ENCODE results near the gene ARFIP1. TPM values are rescaled to one million over a fixed set of nuclear protein-coding genes. Genes with fewer than 3 reads are reported as not detected.

The ARFIP1 gene
- polyA plus RNA-seq, 1 donor from 2014 or later, result 35.1 TPM

DNA sequence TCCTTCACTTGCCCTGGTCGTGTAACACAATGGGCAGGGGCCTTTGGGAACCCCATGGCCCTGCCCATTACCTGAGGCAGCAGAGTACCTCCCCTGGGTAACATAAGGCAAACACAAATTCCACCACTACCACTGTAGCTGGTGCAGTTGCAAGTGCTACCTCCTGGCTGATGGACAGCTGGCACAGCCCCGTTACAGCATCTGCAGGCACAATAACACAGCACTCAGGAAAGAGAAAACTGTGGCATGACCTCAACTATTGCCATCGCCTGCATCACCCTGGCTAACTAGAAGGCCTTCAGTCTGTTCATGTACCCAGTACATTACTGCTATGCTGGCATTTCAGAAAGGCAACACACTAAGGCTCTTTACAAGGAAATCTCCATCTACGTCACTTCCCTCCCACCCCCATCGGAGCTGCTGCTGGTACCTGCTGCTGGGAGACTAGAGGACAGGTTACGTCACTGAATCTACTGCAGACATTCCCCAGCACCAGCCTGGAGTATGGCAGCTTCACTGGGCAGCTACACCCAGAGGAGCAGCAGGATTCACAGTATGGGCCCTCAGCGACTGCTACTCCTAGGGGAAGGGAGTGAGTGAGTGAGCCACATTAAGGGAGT, 39.4 kb downstream of the ARFIP1 start:
- H3K79me2 ChIP-seq (replicated peaks; ENCODE audit: insufficient read depth, low read length), result no peaks in the 10 kb centered on the region
- no peaks in the 10 kb centered on the region for H3K9me3 ChIP-seq (ENCODE audit: low read length)
- no peak overlapping the region for H3K4me3 ChIP-seq (ENCODE audit: low read length)
- H3F3A ChIP-seq (ENCODE audit: insufficient read depth, low read length, poor library complexity, severe bottlenecking), result no peaks in the 10 kb centered on the region
- H3K27me3 ChIP-seq (ENCODE audit: insufficient read depth, low read depth, low read length), result no peaks in the 10 kb centered on the region
- no peaks in the 10 kb centered on the region for H3K36me3 ChIP-seq (ENCODE audit: insufficient read depth, low read length)
- H3K4me2 ChIP-seq (ENCODE audit: low read length), result no peak overlapping the region
- no peak overlapping the region for H3K27ac ChIP-seq (ENCODE audit: low read length)
- H4K20me1 ChIP-seq (ENCODE audit: insufficient read depth), result no peaks in the 10 kb centered on the region
- no peaks in the 10 kb centered on the region for H3K9me2 ChIP-seq (ENCODE audit: insufficient read depth, low read length)
- H3K9ac ChIP-seq (ENCODE audit: low read length), result no peak overlapping the region
- TF ChIP-seq EP300 (conservative IDR thresholded peaks at IDR 0.05; ENCODE audit: poor library complexity, severe bottlenecking) (no peak), TAF1 (IDR thresholded peaks at IDR 0.05; ENCODE audit: low read depth) (no peak), MXI1 (conservative IDR thresholded peaks at IDR 0.05; ENCODE audit: poor library complexity, severe bottlenecking) (no peak)
- TF ChIP-seq, protein P1, sequence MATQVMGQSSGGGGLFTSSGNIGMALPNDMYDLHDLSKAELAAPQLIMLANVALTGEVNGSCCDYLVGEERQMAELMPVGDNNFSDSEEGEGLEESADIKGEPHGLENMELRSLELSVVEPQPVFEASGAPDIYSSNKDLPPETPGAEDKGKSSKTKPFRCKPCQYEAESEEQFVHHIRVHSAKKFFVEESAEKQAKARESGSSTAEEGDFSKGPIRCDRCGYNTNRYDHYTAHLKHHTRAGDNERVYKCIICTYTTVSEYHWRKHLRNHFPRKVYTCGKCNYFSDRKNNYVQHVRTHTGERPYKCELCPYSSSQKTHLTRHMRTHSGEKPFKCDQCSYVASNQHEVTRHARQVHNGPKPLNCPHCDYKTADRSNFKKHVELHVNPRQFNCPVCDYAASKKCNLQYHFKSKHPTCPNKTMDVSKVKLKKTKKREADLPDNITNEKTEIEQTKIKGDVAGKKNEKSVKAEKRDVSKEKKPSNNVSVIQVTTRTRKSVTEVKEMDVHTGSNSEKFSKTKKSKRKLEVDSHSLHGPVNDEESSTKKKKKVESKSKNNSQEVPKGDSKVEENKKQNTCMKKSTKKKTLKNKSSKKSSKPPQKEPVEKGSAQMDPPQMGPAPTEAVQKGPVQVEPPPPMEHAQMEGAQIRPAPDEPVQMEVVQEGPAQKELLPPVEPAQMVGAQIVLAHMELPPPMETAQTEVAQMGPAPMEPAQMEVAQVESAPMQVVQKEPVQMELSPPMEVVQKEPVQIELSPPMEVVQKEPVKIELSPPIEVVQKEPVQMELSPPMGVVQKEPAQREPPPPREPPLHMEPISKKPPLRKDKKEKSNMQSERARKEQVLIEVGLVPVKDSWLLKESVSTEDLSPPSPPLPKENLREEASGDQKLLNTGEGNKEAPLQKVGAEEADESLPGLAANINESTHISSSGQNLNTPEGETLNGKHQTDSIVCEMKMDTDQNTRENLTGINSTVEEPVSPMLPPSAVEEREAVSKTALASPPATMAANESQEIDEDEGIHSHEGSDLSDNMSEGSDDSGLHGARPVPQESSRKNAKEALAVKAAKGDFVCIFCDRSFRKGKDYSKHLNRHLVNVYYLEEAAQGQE (IDR thresholded peaks at IDR 0.05; ENCODE audit: borderline replicate concordance), result no peak
- no peak overlapping the region for H2AFZ ChIP-seq (ENCODE audit: low read depth, low read length)

DNA sequence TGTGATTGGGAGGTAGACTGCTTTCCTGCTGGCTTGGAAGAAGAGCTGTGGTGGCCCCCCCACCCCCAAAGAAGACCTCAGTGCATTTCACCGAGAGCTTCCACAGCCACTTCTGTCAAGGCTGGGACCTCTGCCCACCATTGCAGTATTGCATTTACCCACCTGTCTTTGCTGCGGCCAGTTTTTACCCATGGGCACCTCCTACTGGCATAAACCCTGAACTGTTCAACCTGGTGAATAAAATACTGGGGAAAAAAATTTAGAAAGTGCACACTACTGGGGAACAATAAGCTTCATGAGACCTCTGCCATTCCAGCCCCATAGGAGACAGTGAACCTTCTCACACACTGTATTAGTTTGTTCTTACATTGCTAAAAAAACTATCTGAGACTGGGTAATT, 40.3 kb downstream of the ARFIP1 start:
- TF ChIP-seq, protein P1 (IDR thresholded peaks at IDR 0.05; ENCODE audit: borderline replicate concordance), result no peak
- TF ChIP-seq POLR2AphosphoS5 (IDR thresholded peaks at IDR 0.05) (no peak), TAF1 (IDR thresholded peaks at IDR 0.05; ENCODE audit: low read depth) (no peak), EP300 (conservative IDR thresholded peaks at IDR 0.05; ENCODE audit: poor library complexity, severe bottlenecking) (no peak), EZH2 (IDR thresholded peaks at IDR 0.05; ENCODE audit: borderline replicate concordance, insufficient read depth, low read length, poor library complexity, severe bottlenecking) (no peak), SMC3 (conservative IDR thresholded peaks at IDR 0.05; ENCODE audit: poor library complexity) (no peak)
- Histone ChIP-seq H3F3A (ENCODE audit: insufficient read depth, low read length, poor library complexity, severe bottlenecking) (no peaks in the 10 kb centered on the region), H3K27ac (ENCODE audit: low read length) (no peak overlapping the region), H3K9ac (ENCODE audit: low read length) (no peak overlapping the region), H3K27me3 (ENCODE audit: insufficient read depth, low read depth, low read length) (no peaks in the 10 kb centered on the region), H3K9me2 (ENCODE audit: insufficient read depth, low read length) (no peaks in the 10 kb centered on the region), H3K36me3 (ENCODE audit: insufficient read depth, low read length) (no peaks in the 10 kb centered on the region), H2AFZ (ENCODE audit: low read depth, low read length) (no peak overlapping the region), H3K79me2 (replicated peaks; ENCODE audit: insufficient read depth, low read length) (no peaks in the 10 kb centered on the region), H3K4me3 (ENCODE audit: low read length) (no peak overlapping the region), H3K4me2 (ENCODE audit: low read length) (no peak overlapping the region), H3K9me3 (ENCODE audit: low read length) (no peaks in the 10 kb centered on the region), H4K20me1 (ENCODE audit: insufficient read depth) (no peaks in the 10 kb centered on the region)
